Neuronal stem cell (in vitro differentiated cells): ENCODE data around the gene MPV17L2.

Source experiments
- DNase-seq: peaks from one replicate; pipeline ENCODE4 v3.0.0-alpha.2; 2013; ENCODE audit warnings: low spot score
- H2AFZ ChIP-seq: one replicate; pipeline ENCODE4 v1.6.1; 2013; ENCODE audit warnings: mild to moderate bottlenecking, low read length, inconsistent platforms
- H2AK5ac ChIP-seq: 2 replicates; pipeline ENCODE4 v1.6.1; 2013; ENCODE audit warnings: low read depth, mild to moderate bottlenecking, inconsistent platforms, low read length, moderate library complexity, mixed read lengths
- H2BK120ac ChIP-seq: 2 replicates; pipeline ENCODE4 v1.6.1; 2013; ENCODE audit warnings: low read depth, mild to moderate bottlenecking, inconsistent platforms, low read length, moderate library complexity, mixed read lengths
- H2BK12ac ChIP-seq: one replicate; pipeline ENCODE4 v1.6.1; 2013; ENCODE audit warnings: low read length, inconsistent platforms
- H2BK15ac ChIP-seq: 2 replicates; pipeline ENCODE4 v1.6.1; 2013; ENCODE audit warnings: mild to moderate bottlenecking, low read length, inconsistent platforms, mixed read lengths
- H2BK5ac ChIP-seq: one replicate; pipeline ENCODE4 v1.6.1; 2013; ENCODE audit warnings: inconsistent platforms, mild to moderate bottlenecking, low read length, moderate library complexity
- H3K14ac ChIP-seq: one replicate; pipeline ENCODE4 v1.6.1; 2013; ENCODE audit warnings: low read length, inconsistent platforms
- H3K18ac ChIP-seq: 2 replicates; pipeline ENCODE4 v1.6.1; 2013; ENCODE audit warnings: low read length, inconsistent platforms
- H3K23ac ChIP-seq: 2 replicates; pipeline ENCODE4 v1.6.1; 2013; ENCODE audit warnings: low read depth, mild to moderate bottlenecking, mixed read lengths, low read length, inconsistent platforms; ENCODE audit not compliant: poor library complexity
- H3K27ac ChIP-seq: replicated peaks from 3 replicates; pipeline ENCODE4 v1.5.1; 2013; ENCODE audit warnings: low read length, inconsistent platforms
- H3K27me3 ChIP-seq, 3 experiments: 2 replicates each; pipeline ENCODE4 v1.6.1; 2013; ENCODE audit warnings: low read length in 3 of 3, mild to moderate bottlenecking in 2 of 3, inconsistent platforms in 1 of 3, low read depth in 1 of 3, mixed read lengths in 1 of 3, moderate library complexity in 1 of 3; ENCODE audit not compliant: control insufficient read depth in 3 of 3, insufficient read depth in 3 of 3
- H3K36me3 ChIP-seq, 2 donors: replicated peaks in 1 of 2; 2 replicates each; pipeline ENCODE4 v1.6.1; 2013; ENCODE audit warnings: low read length in 2 of 2; ENCODE audit not compliant: control insufficient read depth in 2 of 2, insufficient read depth in 2 of 2
- H3K4ac ChIP-seq: 2 replicates; pipeline ENCODE4 v1.6.1; 2013; ENCODE audit warnings: inconsistent platforms, mild to moderate bottlenecking, low read length, moderate library complexity
- H3K4me1 ChIP-seq, 2 donors: 1 replicate in 1 of 2; 2 replicates in 1 of 2; pipeline ENCODE4 v1.6.1; 2013; ENCODE audit warnings: low read length in 2 of 2, low read depth in 1 of 2; ENCODE audit not compliant: control insufficient read depth in 2 of 2, insufficient read depth in 1 of 2
- H3K4me2 ChIP-seq: one replicate; pipeline ENCODE4 v1.6.1; 2013; ENCODE audit warnings: mild to moderate bottlenecking, low read length, inconsistent platforms; ENCODE audit not compliant: insufficient read depth, poor library complexity, severe bottlenecking
- H3K4me3 ChIP-seq, 2 donors: 2 replicates each; pipeline ENCODE4 v1.5.1; 2013; ENCODE audit warnings: low read length in 2 of 2, mild to moderate bottlenecking in 2 of 2, inconsistent platforms in 1 of 2, moderate library complexity in 1 of 2
- H3K79me1 ChIP-seq: one replicate; pipeline ENCODE4 v1.6.1; 2013; ENCODE audit warnings: low read depth, mild to moderate bottlenecking, inconsistent platforms, low read length, moderate library complexity
- H3K9ac ChIP-seq: one replicate; pipeline ENCODE4 v1.6.1; 2013; ENCODE audit warnings: mild to moderate bottlenecking, low read depth, low read length, inconsistent platforms; ENCODE audit not compliant: poor library complexity
- H3K9me3 ChIP-seq, 2 donors: replicated peaks in 1 of 2; 2 replicates each; pipeline versions ENCODE3 to v1.6.1; 2013; ENCODE audit warnings: low read length in 2 of 2, mild to moderate bottlenecking in 2 of 2, inconsistent platforms in 1 of 2, low read depth in 1 of 2, mixed read lengths in 1 of 2, moderate library complexity in 1 of 2; ENCODE audit not compliant: control insufficient read depth in 2 of 2, insufficient read depth in 1 of 2
- H4K8ac ChIP-seq: one replicate; pipeline ENCODE4 v1.6.1; 2013; ENCODE audit warnings: low read depth, mild to moderate bottlenecking, inconsistent platforms, low read length, moderate library complexity
- H4K91ac ChIP-seq: one replicate; pipeline ENCODE4 v1.6.1; 2013; ENCODE audit warnings: low read length, low read depth, mild to moderate bottlenecking, inconsistent platforms; ENCODE audit not compliant: poor library complexity
- WGBS, 2 donors: extraction: QIAGEN DNeasy Blood & Tissue Kit; methylation state at CpG; one replicate each; pipeline ENCODE4 v1.1.7; 2013; ENCODE audit warnings: missing lambda C conversion rate in 2 of 2, mixed read lengths in 1 of 2; ENCODE audit not compliant: insufficient read length in 2 of 2, insufficient replicate concordance in 1 of 2; ENCODE audit errors: extremely low coverage in 2 of 2; 5-methylcytosine and 5-hydroxymethylcytosine counted together

The MPV17L2 gene

DNA sequence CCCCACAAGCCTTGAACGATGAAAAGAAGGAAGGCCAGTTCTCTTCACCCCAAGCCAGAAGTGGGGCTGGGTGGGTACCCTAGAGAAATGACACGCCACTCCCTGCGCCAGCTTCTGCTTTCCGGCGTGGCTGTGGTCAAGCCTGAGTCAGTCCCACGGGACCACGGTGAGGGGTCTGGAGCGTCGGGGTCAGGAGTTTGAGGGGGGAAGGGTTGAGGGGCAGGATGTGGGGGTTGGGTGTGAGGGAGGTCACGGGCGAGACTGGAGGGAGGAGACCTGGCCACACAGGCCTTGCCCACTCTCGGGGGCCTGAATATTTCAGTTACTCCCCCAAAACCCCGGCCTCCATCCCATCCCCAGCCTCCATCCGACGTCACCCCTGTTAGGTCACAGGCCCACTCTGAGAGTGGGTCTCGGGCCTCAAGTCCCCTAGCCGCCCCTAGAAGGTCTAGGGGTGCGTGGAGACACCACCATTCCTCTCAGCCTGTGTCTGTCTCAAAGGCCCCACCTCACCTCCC lies 19.9 kb upstream of the MPV17L2 start:
- H3K27ac ChIP-seq: no peak overlapping the region
- H3K4me3 ChIP-seq: no peak overlapping the region
- peaks cover 13 to 23% of the 10 kb centered on the region in 2 donors for H3K36me3 ChIP-seq
- peaks cover 3 to 27% (median 25%) of the 10 kb centered on the region in 3 experiments for H3K27me3 ChIP-seq
- peak overlapping the region; percentile 88 for H2AK5ac ChIP-seq
- H4K8ac ChIP-seq: no peak overlapping the region
- H3K9ac ChIP-seq: no peak overlapping the region
- no peak overlapping the region for H2BK120ac ChIP-seq
- H3K9me3 ChIP-seq: no peaks in the 10 kb centered on the region
- peak overlapping the region; percentile 50 for H4K91ac ChIP-seq
- DNase-seq: no peak
- WGBS, 2 donors: no CpG with 5 or more reads among the region's 18 CpGs
- peaks cover 4% of the 10 kb centered on the region for H3K79me1 ChIP-seq
- peak overlapping the region; percentile 80 for H2BK12ac ChIP-seq
- H2BK15ac ChIP-seq: peak overlapping the region; percentile 72
- H2AFZ ChIP-seq: peak overlapping the region; percentile 91
- H3K14ac ChIP-seq: no peak overlapping the region
- H3K18ac ChIP-seq: peak overlapping the region; percentile 94
- H3K23ac ChIP-seq: peak overlapping the region; percentile 55
- peaks cover 3 to 8% of the 10 kb centered on the region in 2 donors for H3K4me1 ChIP-seq
- peak overlapping the region; percentile 66 for H2BK5ac ChIP-seq
- no peak overlapping the region for H3K4ac ChIP-seq
- H3K4me2 ChIP-seq: peak overlapping the region; percentile 24

DNA sequence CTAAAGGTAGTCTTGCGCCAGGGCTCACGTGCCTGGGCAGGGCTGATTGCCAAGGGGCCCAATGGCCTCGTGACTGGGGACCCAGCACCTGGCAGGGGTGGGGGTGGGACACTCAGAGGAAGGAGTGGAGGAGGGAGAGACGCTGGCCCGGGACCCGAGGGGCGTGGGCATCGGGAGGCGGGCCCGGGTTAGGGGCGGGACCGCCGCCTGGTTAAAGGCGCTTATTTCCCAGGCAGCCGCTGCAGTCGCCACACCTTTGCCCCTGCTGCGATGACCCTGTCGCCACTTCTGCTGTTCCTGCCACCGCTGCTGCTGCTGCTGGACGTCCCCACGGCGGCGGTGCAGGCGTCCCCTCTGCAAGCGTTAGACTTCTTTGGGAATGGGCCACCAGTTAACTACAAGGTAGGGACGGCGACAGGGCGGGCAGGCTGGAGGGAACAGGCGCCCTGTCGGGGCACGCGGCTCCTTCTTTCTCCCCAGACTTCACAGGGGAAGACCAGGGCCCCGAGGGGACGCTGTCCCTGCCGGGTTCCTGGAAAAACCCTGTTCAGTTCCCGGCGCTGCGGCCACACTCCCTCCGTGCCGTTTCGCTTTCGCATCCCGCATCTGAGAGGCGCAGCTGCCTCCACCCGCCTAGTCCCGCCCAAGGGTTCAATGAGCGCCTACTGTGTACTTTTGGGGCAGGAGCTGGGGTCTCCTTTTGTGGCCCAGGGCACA lies 19.3 kb upstream of the MPV17L2 start, which contains the start of gene IFI30:
IFI30 (plus strand) TSS at position 242 of the 717 bp plus-strand sequence; CDS start at position 271, 29 bp downstream.
- Histone ChIP-seq H3K27ac (no peak within 1 kb of the TSS), H3K27me3 (peaks cover 3 to 27% (median 25%) of the 10 kb centered on the region in 3 experiments), H2BK120ac (no peak within 1 kb of the TSS), H3K36me3 (peaks cover 8 to 18% of the 10 kb centered on the region in 2 donors), H2AFZ (peak within 1 kb of the TSS; percentile 91), H2BK12ac (peak within 1 kb of the TSS; percentile 80), H2BK5ac (peak within 1 kb of the TSS; percentile 66), H3K14ac (peak within 1 kb of the TSS; percentile 59), H4K91ac (peak within 1 kb of the TSS; percentile 50), H2BK15ac (peak within 1 kb of the TSS; percentile 72), H3K4me2 (peak within 1 kb of the TSS; percentile 73), H3K4ac (no peak within 1 kb of the TSS), H3K4me3 (peak within 1 kb of the TSS; percentile 11 to 49), H3K23ac (peak within 1 kb of the TSS; percentile 55), H3K18ac (peak within 1 kb of the TSS; percentile 94), H3K9ac (peak within 1 kb of the TSS; percentile 70), H4K8ac (no peak within 1 kb of the TSS), H3K9me3 (no peaks in the 10 kb centered on the region), H3K79me1 (no peaks in the 10 kb centered on the region), H2AK5ac (peak within 1 kb of the TSS; percentile 88), H3K4me1 (peaks cover 3 to 8% of the 10 kb centered on the region in 2 donors)
- no peak for DNase-seq
- WGBS, 2 donors: no CpG with 5 or more reads among the region's 47 CpGs

DNA sequence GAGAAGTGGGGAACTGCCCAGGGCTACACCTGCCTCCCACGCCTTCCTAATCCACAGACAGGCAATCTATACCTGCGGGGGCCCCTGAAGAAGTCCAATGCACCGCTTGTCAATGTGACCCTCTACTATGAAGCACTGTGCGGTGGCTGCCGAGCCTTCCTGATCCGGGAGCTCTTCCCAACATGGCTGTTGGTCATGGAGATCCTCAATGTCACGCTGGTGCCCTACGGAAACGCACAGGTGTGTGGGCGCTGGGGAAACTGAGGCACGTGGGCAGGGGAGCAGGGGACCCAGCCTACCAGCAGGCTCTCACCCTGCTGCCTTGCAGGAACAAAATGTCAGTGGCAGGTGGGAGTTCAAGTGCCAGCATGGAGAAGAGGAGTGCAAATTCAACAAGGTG lies 18.0 kb upstream of the MPV17L2 start:
- Histone ChIP-seq H3K9ac (no peak overlapping the region), H4K8ac (no peak overlapping the region), H4K91ac (no peak overlapping the region), H3K4me3 (no peak overlapping the region), H2BK15ac (no peak overlapping the region), H3K23ac (peak overlapping the region; percentile 34), H3K36me3 (peaks cover 0 to 9% of the 10 kb centered on the region in 2 donors), H2BK12ac (no peak overlapping the region), H3K4ac (peak overlapping the region; percentile 60), H3K79me1 (no peaks in the 10 kb centered on the region), H3K27ac (no peak overlapping the region), H2AK5ac (peak overlapping the region; percentile 33), H3K4me2 (no peak overlapping the region), H2AFZ (no peak overlapping the region), H3K27me3 (peaks cover 3 to 27% (median 25%) of the 10 kb centered on the region in 3 experiments), H3K4me1 (peaks cover 3 to 8% of the 10 kb centered on the region in 2 donors), H3K9me3 (no peaks in the 10 kb centered on the region), H2BK5ac (no peak overlapping the region), H3K18ac (peak overlapping the region; percentile 46), H2BK120ac (no peak overlapping the region), H3K14ac (peak overlapping the region; percentile 39)
- WGBS, 2 donors: no CpG with 5 or more reads among the region's 11 CpGs
- DNase-seq: no peak
